ENCODE results near the gene RAB43.

Gene RAB43

DNA sequence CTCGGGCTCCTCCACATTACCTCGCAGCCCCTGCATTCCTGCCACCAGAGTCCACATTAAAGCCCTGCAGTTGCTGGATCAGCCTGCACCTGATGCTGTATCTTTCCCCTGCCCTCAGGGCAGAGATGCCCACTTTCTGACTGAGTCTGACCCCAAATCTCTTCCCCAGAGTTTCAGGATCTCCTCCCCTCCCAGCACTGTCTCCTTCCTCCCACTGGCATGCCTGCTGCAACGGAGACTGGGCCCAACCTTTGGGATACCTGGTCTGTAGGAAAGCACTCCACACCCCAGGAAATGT lies 81.6 kb downstream of the RAB43 start:
- DNase-seq (ENCODE audit: low read depth): no peak
- H3K4me3 ChIP-seq (ENCODE audit: low read depth, low read length): no peak overlapping the region
- no peak for TF ChIP-seq CTCF (IDR thresholded peaks at IDR 0.05; ENCODE audit: control insufficient read depth, extremely low read depth, insufficient read depth)

DNA sequence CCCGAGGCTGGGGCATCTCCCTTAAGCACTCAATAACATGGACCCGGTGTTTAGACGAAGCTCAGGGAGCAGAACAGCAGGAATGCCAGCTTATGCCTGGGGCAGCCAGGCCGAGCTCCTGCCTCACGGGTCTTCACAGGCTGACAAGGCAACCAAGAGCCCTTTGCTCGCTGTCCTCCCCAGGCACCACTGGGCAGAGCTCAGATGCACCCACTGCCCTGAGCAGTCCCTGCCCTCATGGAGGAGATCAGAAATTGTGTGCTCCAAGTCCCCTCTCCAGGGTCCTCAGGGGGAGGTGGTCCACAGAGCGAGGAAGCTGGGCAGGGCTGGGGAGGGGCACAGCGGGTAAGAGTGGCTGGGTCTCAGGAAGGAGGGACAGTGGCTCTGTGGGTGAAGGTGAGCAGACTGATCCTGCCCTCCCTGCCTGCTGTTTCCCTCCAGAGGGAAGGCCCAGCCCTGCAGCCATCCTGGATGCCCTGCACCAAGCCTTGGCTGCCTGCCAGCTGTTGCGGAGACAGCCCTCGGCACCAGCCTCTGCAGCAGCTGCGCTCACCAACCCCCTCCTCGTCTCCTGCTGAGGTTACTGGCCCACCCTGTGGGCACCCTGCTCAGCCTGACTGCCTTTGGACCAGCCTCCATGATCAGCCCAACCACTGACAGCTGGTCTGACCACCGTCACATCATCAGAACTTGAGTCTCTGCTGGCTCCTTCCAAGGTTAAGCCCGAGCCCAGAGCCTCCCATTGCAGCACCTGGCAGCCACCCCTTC lies 82.1 kb downstream of the RAB43 start:
- DNase-seq (ENCODE audit: low read depth): no peak
- no peak for TF ChIP-seq CTCF (IDR thresholded peaks at IDR 0.05; ENCODE audit: control insufficient read depth, extremely low read depth, insufficient read depth)
- H3K4me3 ChIP-seq (ENCODE audit: low read depth, low read length): no peak overlapping the region

- DNase-seq (ENCODE audit: low read depth): no peak
- TF ChIP-seq CTCF (IDR thresholded peaks at IDR 0.05; ENCODE audit: control insufficient read depth, extremely low read depth, insufficient read depth): no peak
- no peak overlapping the region for H3K4me3 ChIP-seq (ENCODE audit: low read depth, low read length)
Observed at GRCh38 chr3:129038121-129038855, 83.3 kb downstream of the RAB43 start.
